GM19043 (cell line): ENCODE results near the gene FEM1A.
"Not testable (repeated sequence)": the region's sequence is repeated elsewhere in the genome, so short reads cannot be mapped to it uniquely, and the experiment has no call there.

ENCODE experiments used
- ATAC-seq: cut with Tn5 transposase; IDR thresholded peaks from one replicate; pipeline ENCODE4 v1.9.1; 2021; ENCODE audit warnings: low read depth; ENCODE audit not compliant: unreplicated experiment

The FEM1A gene, protein sequence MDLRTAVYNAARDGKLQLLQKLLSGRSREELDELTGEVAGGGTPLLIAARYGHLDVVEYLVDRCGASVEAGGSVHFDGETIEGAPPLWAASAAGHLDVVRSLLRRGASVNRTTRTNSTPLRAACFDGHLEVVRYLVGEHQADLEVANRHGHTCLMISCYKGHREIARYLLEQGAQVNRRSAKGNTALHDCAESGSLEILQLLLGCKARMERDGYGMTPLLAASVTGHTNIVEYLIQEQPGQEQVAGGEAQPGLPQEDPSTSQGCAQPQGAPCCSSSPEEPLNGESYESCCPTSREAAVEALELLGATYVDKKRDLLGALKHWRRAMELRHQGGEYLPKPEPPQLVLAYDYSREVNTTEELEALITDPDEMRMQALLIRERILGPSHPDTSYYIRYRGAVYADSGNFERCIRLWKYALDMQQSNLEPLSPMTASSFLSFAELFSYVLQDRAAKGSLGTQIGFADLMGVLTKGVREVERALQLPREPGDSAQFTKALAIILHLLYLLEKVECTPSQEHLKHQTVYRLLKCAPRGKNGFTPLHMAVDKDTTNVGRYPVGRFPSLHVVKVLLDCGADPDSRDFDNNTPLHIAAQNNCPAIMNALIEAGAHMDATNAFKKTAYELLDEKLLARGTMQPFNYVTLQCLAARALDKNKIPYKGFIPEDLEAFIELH

GRCh38 chr19:4791183-4792018 lies at the start of gene FEM1A:
Gene FEM1A, plus strand, starts transcription at chr19:4791734. Its CDS starts 121 bp downstream, at chr19:4791855.
- peak; percentile 86 for ATAC-seq

- ATAC-seq = no peak
These were observed 48.5 kb upstream of the FEM1A start for GRCh38 chr19:4742723-4743646.

GRCh38 chr19:4744451-4745174 lies 46.9 kb upstream of the FEM1A start:
- no peak for ATAC-seq

GRCh38 chr19:4745175-4745574 lies 46.4 kb upstream of the FEM1A start:
- ATAC-seq = not testable (repeated sequence)

DNA sequence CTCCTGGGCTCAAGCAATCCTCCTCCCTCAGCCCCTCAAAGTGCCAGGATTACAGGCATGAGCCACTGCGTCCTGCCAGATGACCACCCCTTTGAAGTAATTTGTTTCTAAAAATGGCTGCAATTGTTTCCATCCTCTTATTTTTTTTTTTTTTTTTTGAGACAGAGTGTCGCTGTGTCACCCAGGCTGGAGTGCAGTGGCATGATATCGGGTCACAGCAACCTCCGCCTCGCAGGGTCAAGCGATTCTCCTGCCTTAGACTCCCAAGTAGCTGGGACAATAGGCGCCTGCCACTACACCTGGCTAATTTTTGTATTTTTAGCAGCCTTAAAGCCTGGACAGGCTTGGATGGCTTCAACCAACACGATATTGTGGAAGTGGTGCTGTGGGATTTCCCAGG lies 45.5 kb upstream of the FEM1A start:
- no peak for ATAC-seq

- ATAC-seq = no peak
These were observed 43.3 kb upstream of the FEM1A start for GRCh38 chr19:4748185-4748584.

DNA sequence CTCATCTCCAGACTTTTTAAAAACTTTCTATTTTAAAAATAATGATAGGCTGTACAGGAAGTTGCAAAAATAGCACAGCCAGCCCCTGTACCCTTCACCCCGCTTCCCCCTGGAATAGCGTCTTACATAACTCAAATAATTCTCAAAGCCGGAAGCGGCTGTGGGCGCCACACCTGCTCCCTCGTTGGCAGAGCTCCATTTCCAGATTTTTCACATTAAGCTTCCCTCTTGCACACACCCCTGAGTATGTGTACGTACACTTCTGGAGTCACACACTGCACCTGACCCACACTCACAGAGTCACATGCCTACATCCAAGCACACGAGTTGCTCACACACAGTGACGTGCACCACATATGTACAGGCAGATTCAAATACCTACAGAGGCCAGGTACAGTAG lies 42.9 kb upstream of the FEM1A start:
- ATAC-seq = no peak

DNA sequence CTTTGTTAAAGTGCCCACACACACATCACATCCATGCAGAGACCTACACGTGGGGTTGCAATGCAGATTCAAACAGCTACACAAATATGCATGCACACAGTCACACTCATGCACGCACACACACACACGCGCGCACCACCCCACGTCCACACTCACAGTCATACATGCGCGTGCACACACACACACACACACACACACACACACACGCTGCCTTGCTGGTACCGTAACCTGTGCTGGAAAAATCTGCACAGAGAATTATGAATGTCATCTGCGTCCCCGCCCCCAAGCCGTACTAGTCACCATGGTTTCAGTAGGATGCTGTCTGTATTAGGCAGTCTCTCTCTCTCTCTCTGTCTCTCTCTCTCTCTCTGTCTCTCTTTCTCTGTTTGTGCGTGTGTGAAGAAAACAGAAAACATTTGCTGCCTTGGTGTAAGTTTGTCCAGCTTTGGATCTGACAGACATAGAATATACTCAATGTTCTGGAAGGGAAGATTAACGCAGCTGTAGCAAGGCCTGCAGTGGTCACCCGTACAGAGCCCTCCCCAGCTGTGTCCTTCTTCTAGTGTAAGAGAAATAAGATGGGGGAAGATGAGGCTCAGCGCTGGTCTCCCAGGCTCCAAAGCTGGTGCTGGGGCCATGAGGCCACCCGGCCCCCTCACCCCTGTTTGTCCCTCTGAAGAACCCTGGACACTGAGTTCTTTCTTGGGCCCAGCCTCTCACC lies 41.5 kb upstream of the FEM1A start:
- ATAC-seq = no peak

GRCh38 chr19:4754248-4754647 lies 37.3 kb upstream of the FEM1A start:
- ATAC-seq = no peak

DNA sequence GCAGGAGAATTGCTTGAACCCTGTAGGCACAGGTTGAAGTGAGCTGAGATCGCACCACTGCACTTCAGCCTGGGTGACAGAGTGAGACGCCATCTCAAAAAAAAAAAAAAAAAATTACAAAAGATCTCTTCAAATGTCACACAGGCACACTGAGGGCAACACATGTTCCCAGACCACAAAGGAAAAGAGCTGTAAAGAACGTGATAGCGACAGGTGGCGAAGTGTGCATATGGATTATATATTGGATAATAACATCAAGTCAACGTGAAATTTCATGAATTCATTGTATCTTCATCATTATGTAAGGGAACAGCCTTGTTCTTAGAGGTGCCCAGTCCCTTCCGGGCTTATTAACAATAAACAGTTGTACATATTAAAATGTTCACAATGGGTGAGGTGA lies 36.1 kb upstream of the FEM1A start:
- ATAC-seq = no peak

DNA sequence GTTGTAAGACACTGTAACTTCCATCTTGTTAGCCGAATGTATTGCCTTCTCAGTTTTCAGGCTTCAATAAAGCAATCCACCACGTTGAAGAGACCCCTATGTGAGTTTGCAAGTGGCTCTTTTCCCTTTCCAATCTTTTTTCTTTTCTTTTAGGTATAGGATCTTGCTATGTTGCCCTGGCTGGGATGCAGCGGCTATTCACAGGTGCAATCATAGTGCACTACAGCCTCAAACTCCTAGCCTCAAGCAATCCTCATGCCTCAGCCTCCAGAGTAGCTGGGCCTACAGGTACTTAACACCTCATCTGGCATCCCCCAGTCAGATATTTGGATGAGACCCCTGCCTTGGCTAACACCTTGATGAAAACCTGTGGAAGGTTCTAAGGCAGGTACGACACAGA lies 33.5 kb upstream of the FEM1A start:
- no peak for ATAC-seq

- ATAC-seq = no peak
These were observed 32.9 kb upstream of the FEM1A start for GRCh38 chr19:4758659-4759058.

- no peak for ATAC-seq
These were observed 31.9 kb upstream of the FEM1A start for GRCh38 chr19:4759388-4760284.

GRCh38 chr19:4760285-4760650 lies 31.3 kb upstream of the FEM1A start:
- ATAC-seq = no peak

GRCh38 chr19:4763021-4763420 lies 28.5 kb upstream of the FEM1A start:
- ATAC-seq = no peak

GRCh38 chr19:4764393-4764660 lies 27.2 kb upstream of the FEM1A start:
- ATAC-seq = no peak

DNA sequence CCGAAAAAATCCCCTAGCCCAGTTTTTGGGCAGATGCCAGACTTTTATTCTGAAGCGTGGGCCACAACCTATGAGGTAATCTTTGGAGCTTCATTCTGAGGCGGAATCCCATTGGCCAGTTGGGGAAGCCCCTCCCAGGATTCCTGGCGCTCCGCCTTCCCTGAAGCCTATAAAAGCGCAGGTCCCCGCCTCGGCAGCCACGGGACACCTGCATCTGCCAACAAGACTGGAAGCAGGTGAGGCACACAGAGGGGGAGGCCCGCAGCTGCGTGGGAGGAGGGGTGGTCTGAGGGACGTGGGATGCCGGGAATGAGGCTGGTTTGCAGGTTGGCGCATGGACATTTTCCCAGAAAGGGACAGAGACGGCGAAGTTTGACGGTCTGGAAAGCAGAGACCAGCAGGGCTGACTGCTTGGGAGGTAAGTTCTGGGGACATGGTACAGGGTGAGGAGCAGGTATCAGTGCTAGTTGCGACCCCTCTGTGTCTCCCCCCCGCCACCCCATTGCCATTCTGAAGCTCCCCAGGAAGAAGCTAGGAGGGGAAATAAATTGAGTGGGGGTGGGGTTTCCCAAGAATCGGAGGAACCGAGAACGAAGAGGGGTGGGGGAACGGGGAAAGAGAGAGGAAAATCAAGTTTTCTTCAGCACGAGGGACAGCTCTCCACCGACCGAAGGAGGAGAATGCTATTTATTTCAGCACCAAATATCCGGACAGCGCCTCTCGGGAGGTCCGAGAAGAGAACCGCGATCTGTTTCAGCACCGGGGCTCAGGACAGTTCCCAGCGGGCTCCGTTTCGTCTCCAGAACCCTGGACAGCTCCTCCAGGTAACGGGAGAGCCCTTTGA lies 22.4 kb upstream of the FEM1A start:
- ATAC-seq = no peak
